Muscle of back (tissue), 11 donors: ENCODE results near the gene CLDN16. TPM values are rescaled to one million over a fixed set of nuclear protein-coding genes. Genes with fewer than 3 reads are reported as not detected.

ENCODE experiments used
- DNase-seq, 3 donors: peaks; one replicate each; pipeline versions ENCODE4 v3.0.0 to v3.0.0-alpha.2; 2013
- polyA plus RNA-seq, 10 donors: library from polyadenylated mRNA; unstranded; fragments of 120-200 nt; gene quantifications; one replicate each; pipeline ENCODE4 v1.2.1, GENCODE V29; 2013; ENCODE audit not compliant: insufficient read length in 10 of 10

Gene CLDN16
- polyA plus RNA-seq, 10 donors = 0.04 to 0.45 (median 0.21) TPM; not detected in 2

DNA sequence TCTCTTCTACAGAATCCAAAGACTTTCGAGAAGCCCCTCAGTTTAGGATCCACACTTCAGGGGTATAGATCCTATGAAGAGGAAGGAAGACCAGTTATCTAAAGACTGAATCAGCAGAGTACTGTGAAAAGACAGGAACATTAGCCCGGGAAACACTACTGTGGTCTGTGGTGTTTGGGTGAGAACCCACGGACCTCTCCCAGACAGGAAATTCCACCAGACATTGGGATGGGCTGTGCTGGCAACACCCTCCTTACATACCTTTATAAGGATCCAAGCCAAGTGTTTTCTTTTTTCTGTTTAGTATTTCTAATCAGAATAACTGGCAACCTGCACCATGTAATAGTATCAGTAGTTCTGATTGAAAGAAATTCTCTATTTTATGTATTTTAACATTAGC is 47.7 kb downstream of the CLDN16 start:
- no peak for DNase-seq

DNA sequence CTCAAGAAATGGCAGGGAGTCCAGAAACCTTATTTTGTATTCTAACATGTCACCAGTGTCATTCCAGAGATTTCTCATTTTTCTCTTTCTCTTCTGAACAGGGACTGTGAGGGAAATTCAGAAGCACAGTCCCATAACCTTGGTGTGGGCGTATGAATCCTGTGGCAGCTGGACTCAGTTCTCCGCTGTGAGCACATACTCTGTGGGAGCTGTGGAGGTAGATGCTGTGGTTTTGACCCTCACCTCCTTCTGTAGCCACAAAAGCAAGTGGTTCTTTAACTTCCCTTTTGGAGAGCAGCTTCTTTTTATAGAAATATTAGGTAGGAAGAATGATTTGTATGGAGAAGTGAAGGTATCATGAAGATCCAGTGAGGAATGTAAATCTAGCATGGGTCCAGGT is 48.4 kb downstream of the CLDN16 start:
- no peak for DNase-seq

DNA sequence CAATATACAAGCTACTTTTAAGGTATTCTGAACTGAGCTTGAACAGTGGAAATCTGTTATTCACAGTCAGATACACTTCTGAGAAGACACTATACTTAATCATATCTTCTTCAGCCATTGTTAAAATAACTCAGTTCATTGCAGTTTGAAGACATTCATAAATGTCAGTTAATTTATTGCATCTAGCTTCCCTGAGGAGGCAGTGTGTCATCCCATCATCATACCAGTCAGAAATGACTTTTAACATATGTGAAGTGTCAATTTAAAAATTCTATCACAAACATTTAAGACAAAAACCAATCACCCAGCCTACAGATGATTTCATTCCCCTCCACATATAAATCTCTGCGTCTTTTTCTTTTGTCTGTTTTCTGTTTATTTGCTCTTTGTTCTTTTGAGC is 54.3 kb downstream of the CLDN16 start:
- DNase-seq = no peak

DNA sequence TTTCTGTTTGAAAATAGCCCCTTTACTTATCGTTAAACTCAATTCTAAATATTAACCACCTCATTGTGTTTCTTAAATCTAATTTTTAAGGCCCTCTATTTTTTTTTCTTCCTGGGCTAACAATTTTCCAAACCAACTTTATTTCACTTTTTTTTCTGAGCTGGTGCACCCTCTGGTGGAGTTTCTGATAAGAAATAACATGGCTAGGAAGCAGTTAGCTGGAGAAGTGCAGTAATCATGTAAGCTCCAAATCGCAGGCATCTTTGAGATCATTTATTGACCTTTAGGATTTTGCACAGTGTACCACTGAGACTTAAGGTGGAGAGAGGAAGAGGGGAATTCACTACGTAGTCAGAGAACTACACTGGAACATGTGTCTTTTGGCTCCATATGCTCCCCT is 55.3 kb downstream of the CLDN16 start:
- no peak for DNase-seq

DNA sequence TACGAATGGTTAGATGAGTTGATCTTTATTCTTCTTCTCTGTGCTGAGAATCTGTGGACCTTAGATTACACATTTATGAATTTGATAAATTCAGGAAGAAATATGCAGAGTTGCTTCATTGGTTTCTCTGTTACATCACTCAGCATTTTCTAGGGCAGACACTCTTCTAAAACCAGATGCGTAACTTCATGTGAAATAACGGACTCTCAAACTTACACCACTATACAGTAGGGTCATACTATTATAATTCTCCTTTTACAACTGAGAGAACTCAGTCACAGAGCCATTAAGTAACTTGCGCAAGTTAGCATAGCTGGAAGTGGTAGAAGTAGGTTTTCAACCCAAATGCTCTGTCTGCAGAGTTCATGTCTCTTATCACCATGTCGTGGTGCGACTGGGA is 56.0 kb downstream of the CLDN16 start:
- DNase-seq = no peak

DNA sequence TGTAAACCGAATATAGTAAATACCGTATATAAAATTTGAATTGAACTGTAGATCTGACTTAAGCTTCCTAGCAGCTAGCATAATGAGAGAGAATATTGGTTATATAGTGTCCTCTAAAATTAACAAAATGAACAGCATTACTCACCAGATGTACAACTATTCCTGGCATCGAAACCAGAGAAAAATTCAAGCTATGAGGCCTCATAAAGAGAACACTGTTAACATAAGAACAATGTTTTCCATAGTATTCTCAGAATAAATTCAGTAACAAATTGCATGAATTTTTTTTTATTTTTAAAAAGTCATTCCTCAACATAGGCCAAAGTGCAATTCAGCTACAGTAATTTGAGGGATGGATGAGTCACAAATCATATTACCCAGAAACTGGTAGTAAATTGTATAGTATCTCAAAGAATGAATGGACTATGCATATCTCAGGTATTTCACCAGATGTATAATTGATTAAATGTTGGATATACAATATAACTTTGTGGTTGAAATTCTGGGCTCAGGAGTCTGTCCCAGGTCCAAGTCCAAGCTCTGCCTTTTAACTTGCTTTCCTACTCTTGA is 56.7 kb downstream of the CLDN16 start:
- no peak for DNase-seq

DNA sequence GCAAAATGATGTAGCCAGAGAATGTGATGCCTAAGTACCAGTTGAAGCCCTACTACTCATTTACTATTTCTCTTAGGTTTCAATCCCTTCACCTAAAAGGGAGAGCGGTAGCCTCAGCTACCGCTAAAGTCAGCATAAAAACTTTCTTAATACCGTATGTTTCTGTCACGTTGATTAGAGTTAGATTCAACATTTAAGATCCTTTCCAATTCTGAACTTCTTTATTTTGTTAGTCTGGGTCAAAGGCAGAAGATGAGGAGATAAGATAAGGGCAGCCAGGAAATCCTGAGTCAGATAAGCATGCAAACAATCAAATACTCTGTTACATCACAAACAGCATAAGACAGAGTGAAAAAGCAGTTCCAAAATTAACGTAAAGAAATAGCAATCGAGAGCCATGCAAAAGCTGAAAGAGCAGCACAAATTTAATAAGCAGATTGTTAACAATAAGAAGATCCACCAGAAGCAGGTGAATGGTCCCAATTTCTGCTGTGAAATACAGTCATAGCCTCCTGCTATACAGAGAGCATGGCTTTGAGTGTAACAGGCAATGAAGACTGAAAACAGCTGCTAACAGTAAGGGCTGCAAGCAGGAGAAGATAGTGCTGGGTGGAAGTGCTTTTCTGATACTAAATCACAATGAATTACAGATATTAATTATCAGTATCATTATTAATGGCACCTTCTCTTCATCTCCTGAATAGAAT is 58.8 kb downstream of the CLDN16 start:
- no peak for DNase-seq

DNA sequence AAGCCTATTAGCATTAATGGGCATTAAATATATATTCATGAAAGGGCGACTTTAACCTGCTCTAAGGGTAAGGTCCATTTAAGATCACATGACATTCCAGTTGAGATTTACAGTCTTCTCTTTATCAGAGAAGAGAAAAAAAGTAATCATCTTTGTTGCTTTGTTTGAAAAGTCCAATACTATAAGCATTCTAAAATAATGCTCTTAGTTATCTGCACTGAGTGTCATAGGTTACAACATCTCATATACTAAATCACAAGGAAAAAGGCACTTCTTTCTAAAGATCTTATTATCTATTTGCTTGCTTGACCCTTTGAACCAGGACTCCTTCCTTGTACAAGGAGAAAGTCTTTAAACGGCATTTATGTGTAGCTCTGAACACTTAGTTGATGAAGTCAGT is 60.3 kb downstream of the CLDN16 start:
- no peak for DNase-seq

DNA sequence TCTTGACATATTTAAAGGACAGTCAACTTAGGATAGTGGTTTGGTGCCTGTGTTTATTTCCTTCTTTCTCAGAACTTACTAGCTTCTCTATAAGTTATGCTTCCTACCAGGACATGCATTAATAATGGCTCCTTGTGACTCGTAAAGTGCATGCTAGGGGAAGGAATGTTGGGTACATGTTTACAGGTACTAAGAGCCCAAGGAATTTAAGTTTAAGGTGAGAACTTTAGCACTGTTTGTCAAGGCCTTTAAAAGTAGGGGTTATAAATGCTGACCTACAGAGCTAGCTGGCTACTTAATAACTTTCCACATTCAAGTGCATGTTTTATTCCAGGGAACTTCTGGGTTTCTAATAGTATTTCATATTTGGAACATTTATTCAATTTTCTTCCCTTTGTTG is 61.8 kb downstream of the CLDN16 start, which contains the start of gene TMEM207:
Gene TMEM207, minus strand, starts transcription at position 101 of the 400 bp plus-strand sequence. Its CDS starts 92 bp downstream, at position 9.
- DNase-seq = no peak

DNA sequence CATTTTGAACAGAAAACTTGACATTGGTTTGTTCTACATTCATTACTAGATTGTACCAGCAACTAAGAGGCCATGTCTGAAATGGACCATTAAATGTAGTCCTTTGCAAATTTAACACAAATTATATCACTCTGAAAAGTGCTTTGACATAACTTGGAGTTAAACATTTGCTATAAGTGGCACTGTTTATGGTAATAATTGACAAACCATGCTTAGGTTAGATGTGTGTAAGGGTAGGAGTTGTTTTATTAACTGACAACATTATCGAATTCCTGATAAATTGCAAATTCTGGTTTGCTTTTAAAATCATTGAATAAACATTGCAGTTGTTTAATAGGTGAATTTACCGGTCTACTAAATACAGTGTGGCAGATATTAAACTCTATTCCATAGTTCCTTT is 67.9 kb downstream of the CLDN16 start:
- DNase-seq = no peak

DNA sequence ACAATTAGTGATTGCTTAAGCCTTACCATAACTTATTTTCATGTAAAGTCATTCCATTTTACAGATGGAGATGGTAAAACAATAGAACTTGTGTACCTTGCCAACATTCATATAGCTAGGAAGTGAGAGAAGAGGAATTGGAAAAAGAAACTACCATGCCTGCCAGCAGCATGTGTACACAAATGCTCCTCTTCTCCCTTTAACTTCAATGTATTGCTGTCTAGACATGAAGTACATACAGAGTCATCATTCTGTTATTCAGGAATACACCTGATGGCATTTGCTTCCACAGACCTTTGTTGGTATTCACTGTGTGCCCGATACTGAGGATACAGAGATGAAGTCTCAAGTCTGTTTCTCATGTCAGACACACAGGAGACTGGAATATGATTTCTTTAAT is 68.8 kb downstream of the CLDN16 start:
- peak in 1 of 3 donors; percentile 6 for DNase-seq

DNA sequence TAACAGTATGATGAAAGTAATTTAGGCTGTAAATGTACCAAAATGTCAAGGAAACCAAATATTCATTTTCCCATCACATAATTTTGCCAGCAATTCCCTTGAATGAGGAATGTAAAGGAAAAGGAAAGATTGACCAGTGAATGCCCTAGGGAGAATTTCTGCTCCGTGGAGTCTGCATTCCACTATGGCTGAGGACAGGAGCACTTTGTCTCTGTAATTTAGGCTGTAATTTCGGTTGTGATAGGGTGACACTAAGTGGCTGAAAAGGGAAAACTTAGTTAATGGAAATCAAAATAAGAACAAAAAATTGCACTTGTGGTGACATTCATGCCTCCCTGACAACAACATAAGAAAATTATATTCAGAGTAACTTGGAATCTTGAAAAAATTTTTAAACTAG is 70.1 kb downstream of the CLDN16 start:
- peak in 1 of 3 donors; percentile 3 for DNase-seq

Other genes with a start within 250 kb of the CLDN16 start
- 10 to 100 TPM in 1 of 10 donors, 1 to 10 TPM in 9; 2.7 to 27.9 (median 4.9) TPM for gene CLDN1, start 65.7 kb upstream of the CLDN16 start, polyA plus RNA-seq
- not detected for gene TMEM207, start 61.7 kb downstream of the CLDN16 start, polyA plus RNA-seq
- 10 to 100 TPM in 3 of 10 donors, 1 to 10 TPM in 7; 5.8 to 18.5 (median 9.3) TPM for gene IL1RAP, start 125.9 kb downstream of the CLDN16 start, polyA plus RNA-seq